Glutamatergic neuron (in vitro differentiated cells): Measurements from ENCODE around the gene SUGCT. TPM values are rescaled to one million over a fixed set of nuclear protein-coding genes. Genes with fewer than 3 reads are reported as not detected.

Source experiments
- DNase-seq: peaks from one replicate; pipeline ENCODE4 v3.0.0; 2022
- H3K27ac Mint-ChIP-seq: one replicate; pipeline ENCODE4 v1.8.0; 2020; ENCODE audit warnings: mild to moderate bottlenecking, mixed read lengths, inconsistent platforms; ENCODE audit not compliant: unreplicated experiment
- H3K27me3 Mint-ChIP-seq: one replicate; pipeline ENCODE4 v1.8.0; 2020; ENCODE audit warnings: mild to moderate bottlenecking, moderate library complexity, mixed read lengths, inconsistent platforms; ENCODE audit not compliant: unreplicated experiment
- H3K36me3 Mint-ChIP-seq: one replicate; pipeline ENCODE4 v1.8.0; 2020; ENCODE audit warnings: mild to moderate bottlenecking, mixed read lengths, inconsistent platforms; ENCODE audit not compliant: unreplicated experiment
- H3K4me1 Mint-ChIP-seq: one replicate; pipeline ENCODE4 v1.8.0; 2020; ENCODE audit warnings: mild to moderate bottlenecking, low read depth, mixed read lengths, inconsistent platforms; ENCODE audit not compliant: unreplicated experiment
- H3K4me3 Mint-ChIP-seq: one replicate; pipeline ENCODE4 v1.8.0; 2020; ENCODE audit warnings: mild to moderate bottlenecking, mixed read lengths, inconsistent platforms; ENCODE audit not compliant: unreplicated experiment
- H3K9me3 Mint-ChIP-seq: one replicate; pipeline ENCODE4 v1.8.0; 2020; ENCODE audit warnings: mild to moderate bottlenecking, moderate library complexity, mixed read lengths, inconsistent platforms; ENCODE audit not compliant: unreplicated experiment
- CTCF ChIP-seq: fragments of 200-600 bp; sonication (generic); IDR thresholded peaks from one replicate; pipeline ENCODE4 v1.5.0; 2021; ENCODE audit not compliant: partially characterized antibody, unreplicated experiment
- total RNA-seq: library from RNA; stranded (reverse); fragmentation: NEBNext Ultra II Directional; extraction: Animal tissue kit (Norgen Biotek cat#: 25700); gene quantifications from one replicate; pipeline ENCODE4 v1.2.1, GENCODE V29; 2021; ENCODE audit not compliant: unreplicated experiment

Gene SUGCT
- total RNA-seq, 1 donor from 2014 or later, result 1.2 TPM

- DNase-seq, result no peak
- Mint-ChIP-seq H3K9me3 (no peaks in the 10 kb centered on the region), H3K4me1 (no peaks in the 10 kb centered on the region), H3K27ac (no peak overlapping the region), H3K27me3 (no peaks in the 10 kb centered on the region), H3K4me3 (no peak overlapping the region), H3K36me3 (no peaks in the 10 kb centered on the region)
- TF ChIP-seq CTCF, result no peak
Observed at GRCh38 chr7:40316176-40316575, 181.4 kb downstream of the SUGCT start.

GRCh38 chr7:40324914-40325313 is 190.1 kb downstream of the SUGCT start:
- DNase-seq, result no peak
- no peaks in the 10 kb centered on the region for H3K27me3 Mint-ChIP-seq
- H3K4me1 Mint-ChIP-seq, result no peaks in the 10 kb centered on the region
- no peak overlapping the region for H3K27ac Mint-ChIP-seq
- peaks cover 1% of the 10 kb centered on the region for H3K9me3 Mint-ChIP-seq
- no peak for TF ChIP-seq CTCF
- no peak overlapping the region for H3K4me3 Mint-ChIP-seq
- H3K36me3 Mint-ChIP-seq, result no peaks in the 10 kb centered on the region

GRCh38 chr7:40327113-40327512 is 192.3 kb downstream of the SUGCT start:
- no peaks in the 10 kb centered on the region for H3K4me1 Mint-ChIP-seq
- no peak for DNase-seq
- H3K9me3 Mint-ChIP-seq, result peaks cover 1% of the 10 kb centered on the region
- no peak overlapping the region for H3K27ac Mint-ChIP-seq
- no peaks in the 10 kb centered on the region for H3K27me3 Mint-ChIP-seq
- TF ChIP-seq CTCF, result no peak
- no peak overlapping the region for H3K4me3 Mint-ChIP-seq
- no peaks in the 10 kb centered on the region for H3K36me3 Mint-ChIP-seq

GRCh38 chr7:40327873-40328272 is 193.1 kb downstream of the SUGCT start:
- H3K27me3 Mint-ChIP-seq, result no peaks in the 10 kb centered on the region
- no peaks in the 10 kb centered on the region for H3K4me1 Mint-ChIP-seq

More at GRCh38 chr7:40327873-40328272, 193.1 kb downstream of the SUGCT start:
- no peak for DNase-seq
- Mint-ChIP-seq H3K27ac (no peak overlapping the region), H3K4me3 (no peak overlapping the region), H3K36me3 (no peaks in the 10 kb centered on the region), H3K9me3 (peaks cover 1% of the 10 kb centered on the region)
- no peak for TF ChIP-seq CTCF
